Mucosa of stomach (tissue), 1 donor: Measurements from ENCODE around the gene MRPL41.
"Not testable (repeated sequence)": the region's sequence is repeated elsewhere in the genome, so short reads cannot be mapped to it uniquely, and the experiment has no call there.

Experiments used
- H3K27me3 ChIP-seq: one replicate; pipeline ENCODE4 v1.7.0; 2013; ENCODE audit warnings: mild to moderate bottlenecking, low read length; ENCODE audit not compliant: control insufficient read depth, insufficient read depth
- H3K36me3 ChIP-seq: one replicate; pipeline ENCODE4 v1.7.0; 2013; ENCODE audit warnings: low read length; ENCODE audit not compliant: control insufficient read depth, insufficient read depth
- H3K4me1 ChIP-seq: one replicate; pipeline ENCODE4 v1.7.0; 2013; ENCODE audit warnings: mild to moderate bottlenecking, low read length; ENCODE audit not compliant: control insufficient read depth, insufficient read depth
- H3K4me3 ChIP-seq: one replicate; pipeline ENCODE4 v1.7.0; 2013; ENCODE audit warnings: low read length
- H3K9ac ChIP-seq: one replicate; pipeline ENCODE4 v1.7.0; 2013; ENCODE audit warnings: mild to moderate bottlenecking, low read length, moderate library complexity
- H3K9me3 ChIP-seq: one replicate; pipeline ENCODE4 v1.7.0; 2013; ENCODE audit warnings: mild to moderate bottlenecking, low read length, moderate library complexity; ENCODE audit not compliant: control insufficient read depth
- donor health status: Pancreatic carcinoma.

MRPL41 gene

GRCh38 chr9:137593176-137593575, 41.5 kb downstream of the MRPL41 start:
- Histone ChIP-seq H3K4me1 (peaks cover 31% of the 10 kb centered on the region), H3K36me3 (no peaks in the 10 kb centered on the region), H3K27me3 (no peaks in the 10 kb centered on the region), H3K9ac (no peak overlapping the region), H3K4me3 (no peak overlapping the region), H3K9me3 (no peaks in the 10 kb centered on the region)

DNA sequence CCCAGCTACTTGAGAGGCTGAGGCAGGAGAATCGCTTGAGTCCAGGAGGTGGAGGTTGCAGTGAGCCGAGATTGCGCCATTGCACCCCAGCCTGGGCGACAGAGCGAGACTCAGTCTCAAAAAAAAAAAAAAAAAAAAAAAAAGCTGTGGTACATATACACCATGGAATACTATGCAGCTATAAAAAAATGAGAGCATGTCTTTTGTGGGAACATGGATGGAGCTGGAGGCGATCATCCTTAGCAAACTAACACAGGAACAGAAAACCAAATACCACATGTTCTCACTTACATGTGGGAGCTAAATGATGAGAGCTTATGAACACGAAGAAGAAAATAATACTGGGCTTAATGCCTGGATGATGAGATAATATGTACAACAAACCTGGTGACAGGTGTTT, 44.9 kb downstream of the MRPL41 start:
- not testable (repeated sequence) for H3K36me3 ChIP-seq, H3K27me3 ChIP-seq, H3K9ac ChIP-seq, H3K4me3 ChIP-seq, H3K9me3 ChIP-seq
- peaks cover 20% of the 10 kb centered on the region for H3K4me1 ChIP-seq

GRCh38 chr9:137598943-137599342, 47.3 kb downstream of the MRPL41 start:
- Histone ChIP-seq H3K9me3 (no peaks in the 10 kb centered on the region), H3K4me3 (no peak overlapping the region), H3K9ac (no peak overlapping the region), H3K4me1 (peaks cover 3% of the 10 kb centered on the region), H3K27me3 (no peaks in the 10 kb centered on the region), H3K36me3 (no peaks in the 10 kb centered on the region)
